NCI-H2196 treated with DMSO at 0.1 percent for 48 hours (cell line): ENCODE data around the gene CECR2.

ENCODE experiments used
- DNase-seq: peaks from one replicate; lab custom pipeline; 2025; ENCODE audit not compliant: unreplicated experiment; lab: John Stamatoyannopoulos, UW

The CECR2 gene

DNA sequence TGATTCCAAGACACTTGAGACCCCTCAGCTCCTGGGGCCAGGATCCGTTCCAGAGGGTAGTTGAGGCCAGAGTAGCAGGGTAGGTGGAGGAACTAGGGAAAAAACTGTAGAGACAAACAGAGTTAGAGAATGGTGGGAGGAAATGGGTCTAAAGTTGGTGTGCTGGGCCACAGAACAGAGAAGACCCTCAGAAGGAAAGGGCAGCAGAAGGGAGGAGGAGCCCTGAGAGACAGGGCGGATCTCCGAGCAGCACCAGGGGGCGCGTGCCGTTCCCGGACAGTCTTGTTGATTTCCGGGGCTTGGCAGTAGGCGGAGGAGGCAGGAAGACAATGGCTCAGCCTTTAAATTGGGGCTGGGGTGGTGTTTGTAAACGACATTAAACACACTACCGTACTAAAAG lies 2.4 kb upstream of the CECR2 start:
- DNase-seq: no peak

DNA sequence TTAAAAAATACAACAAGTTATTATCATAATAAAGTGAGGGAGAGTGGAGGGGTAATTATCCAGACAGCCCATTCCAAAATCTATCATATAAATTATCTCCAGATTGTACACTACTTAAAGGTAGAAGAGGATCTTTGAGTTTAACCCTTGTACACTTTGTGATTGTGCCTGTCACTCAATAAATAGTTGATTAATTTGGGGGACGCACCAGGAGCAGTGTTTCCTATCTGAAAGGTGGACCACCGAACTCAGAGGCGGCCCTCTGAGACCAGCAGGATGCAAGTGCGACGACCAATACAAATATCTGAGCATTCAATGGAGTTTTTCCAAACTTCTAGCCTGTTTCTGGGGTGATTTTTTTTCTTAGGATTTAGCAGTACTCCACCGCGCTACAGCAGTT lies 1.1 kb upstream of the CECR2 start:
- no peak for DNase-seq

DNA sequence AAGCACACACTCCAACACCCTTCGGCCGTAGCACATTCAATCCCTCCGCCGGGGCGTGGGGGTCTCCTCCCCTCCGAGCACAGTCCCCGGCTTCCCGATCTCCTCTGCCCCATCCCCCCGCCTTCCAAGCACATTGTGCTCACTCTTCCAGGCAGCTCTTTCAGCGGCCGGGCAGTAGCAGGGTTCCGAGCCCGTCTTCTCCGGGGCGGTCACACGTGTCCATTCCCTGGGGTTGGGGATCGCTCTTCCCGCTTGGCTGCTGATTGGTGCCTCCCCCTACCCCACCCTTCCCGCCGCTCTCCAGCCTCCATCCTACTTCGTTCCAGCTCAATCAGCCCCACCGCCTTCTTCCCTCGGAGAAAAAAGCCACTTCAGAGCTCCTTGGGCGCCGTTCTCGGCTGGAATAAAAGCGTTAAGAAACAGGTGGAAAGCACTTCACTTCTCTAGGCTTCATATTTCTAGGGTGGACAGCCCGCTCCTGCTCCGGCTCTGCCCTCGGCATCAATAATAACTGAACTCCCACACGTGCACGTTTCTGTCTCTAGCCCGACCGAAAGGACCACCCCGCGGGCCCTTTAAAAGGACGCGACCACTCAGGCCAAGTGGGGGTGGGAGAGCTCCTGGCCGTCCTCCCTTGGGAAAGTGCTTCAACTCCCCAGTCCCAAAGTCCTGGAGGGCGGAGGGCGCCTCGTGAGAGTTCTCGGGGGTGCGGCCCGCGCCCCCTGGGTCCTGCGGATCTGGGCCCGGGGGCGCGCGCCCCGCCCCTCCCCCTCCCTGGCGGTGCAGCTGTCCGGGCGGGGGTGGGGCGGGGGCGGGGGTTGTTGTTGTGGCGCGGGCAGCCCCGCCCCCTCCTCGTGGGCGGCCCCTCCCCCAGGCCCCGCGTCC lies 464 bp upstream of the CECR2 start:
- peak; percentile 40 for DNase-seq

DNA sequence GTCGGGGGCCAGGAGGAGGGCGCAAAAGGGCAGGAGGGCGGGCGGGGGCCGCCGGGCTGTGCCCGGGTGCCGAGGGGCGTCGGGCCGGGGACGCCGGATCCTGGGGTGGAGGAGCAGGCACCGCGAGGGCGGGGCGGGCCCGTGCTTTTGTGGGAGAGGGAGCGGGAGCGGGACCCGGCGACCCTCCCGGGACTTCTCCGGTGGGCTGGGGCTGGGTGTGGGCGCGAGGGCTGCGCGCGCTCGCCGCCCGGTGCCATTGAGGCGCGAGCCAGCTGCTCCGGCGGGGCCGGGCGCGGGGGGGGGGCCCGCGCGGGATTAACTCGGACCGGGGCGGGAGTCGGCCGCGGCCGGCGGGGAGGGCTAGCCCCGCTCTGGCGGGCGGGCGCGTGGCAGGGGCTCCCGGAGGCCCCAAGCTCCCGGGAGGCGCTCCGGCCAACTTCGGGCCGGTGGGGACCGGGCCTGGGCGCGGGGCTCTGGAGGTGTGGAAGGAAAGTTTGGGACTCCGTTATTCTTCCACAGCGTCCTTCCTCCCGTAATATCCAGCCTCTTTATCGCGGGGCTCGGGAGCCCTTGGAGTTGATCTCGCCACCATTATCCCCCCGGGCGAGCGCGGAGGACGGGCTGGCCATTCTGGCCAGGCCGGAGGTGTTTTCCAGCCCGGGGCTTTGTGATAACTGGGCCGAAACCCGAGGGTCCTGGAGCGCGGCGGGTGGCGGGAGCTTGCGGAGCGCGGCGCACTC lies 936 bp downstream of the CECR2 start:
- no peak for DNase-seq

DNA sequence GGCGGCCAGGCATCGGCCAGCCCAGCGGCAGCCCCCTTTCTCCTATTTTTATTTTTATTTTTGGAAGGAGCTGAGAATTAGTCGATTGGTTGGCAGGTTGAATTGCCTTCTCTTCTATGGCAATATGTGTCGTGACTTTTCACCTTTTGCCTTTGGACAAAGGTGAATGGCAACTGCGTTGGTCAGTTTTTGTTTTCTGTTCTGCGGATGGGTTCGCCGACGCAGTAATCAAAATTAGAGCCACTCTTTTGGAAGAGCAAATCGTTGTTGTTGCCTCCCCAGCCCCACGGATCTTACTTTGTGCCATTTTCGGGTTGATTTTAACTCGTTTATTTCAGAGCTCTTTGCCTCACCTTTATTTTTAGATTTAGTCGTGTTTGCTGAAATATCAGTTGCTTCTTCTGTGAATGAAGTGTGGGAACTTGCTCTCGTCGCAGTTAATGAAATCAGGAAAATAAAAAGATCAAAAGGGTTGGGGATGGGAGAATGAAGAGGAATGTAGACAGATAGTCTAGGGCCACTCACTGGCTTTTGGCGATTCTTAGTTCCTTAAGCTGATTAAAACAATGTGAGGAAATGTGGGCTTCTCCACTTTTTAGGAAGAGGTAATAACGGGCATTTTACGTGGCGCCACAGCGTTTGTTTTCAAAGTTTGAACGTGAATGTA lies 1.6 kb downstream of the CECR2 start:
- DNase-seq: no peak

DNA sequence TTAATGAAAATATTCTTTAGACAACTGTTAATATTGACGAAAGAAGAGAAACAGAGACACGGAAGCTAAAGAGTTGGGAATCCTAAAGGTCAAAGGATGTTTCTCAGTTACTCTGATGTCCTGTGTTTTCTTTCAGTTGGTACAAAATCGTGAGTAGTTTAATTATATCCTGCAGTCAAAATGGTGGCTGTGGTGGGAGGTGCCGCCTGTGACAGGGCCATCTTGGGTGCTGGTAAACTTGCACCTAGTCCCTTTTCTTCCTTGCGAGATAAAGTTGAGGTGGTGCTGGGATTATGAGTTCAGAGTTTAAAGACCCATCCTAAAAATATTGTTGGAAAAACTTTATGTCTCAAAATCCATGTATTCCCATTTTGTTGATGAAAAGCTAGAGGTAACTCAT lies 2.2 kb downstream of the CECR2 start:
- DNase-seq: no peak

DNA sequence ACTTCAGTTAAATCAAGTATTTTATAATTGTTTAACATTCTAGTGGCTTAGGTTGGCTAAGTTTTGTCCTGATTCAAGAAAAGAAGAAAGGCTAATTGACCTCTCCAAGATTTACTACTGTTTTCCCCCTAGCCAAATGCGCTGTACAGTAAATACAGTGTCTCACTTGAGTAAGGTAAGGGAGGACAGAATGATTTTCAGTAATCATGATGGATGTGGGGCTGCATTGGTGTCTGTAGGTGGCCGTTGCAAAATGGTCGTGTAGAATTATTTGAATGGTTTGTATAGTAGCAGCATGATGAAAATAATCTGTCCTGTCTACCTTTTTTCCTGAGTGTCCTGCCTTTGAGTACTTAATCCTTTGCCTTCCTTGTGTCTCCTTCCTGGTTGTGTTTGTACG lies 4.6 kb downstream of the CECR2 start:
- no peak for DNase-seq

DNA sequence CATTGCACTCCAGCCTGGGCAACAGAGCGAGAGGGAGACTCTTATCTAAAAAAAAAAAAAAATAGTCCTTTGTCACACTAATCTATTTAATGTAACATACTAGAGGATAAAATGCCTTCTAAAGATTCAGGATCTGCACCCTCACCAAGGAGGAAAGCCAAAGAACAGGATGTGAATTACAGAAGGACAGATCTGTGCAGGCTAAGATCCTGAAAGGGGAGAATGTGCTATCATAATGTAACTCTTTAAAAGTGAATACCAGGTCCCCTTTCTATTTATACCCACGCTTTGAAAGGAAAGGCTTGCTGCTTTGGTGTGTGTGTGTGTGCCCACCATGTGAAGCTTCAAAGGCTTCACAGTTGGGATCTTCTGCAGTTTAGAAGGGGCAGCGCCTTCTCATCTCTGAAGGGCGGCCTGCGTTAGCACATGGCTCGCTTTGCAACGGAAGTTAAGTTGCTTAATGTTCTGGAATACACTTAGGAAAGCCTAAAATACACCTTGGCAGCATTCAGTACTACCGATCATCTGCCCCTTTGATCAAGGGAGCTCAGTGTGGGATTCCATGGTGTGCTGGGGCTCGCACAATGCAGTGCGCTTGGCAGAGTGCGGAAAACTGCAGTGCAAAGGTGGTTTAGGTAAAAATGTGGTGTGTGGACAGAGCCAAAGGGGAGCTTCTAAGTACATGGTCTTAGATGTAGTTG lies 6.8 kb downstream of the CECR2 start:
- no peak for DNase-seq

DNA sequence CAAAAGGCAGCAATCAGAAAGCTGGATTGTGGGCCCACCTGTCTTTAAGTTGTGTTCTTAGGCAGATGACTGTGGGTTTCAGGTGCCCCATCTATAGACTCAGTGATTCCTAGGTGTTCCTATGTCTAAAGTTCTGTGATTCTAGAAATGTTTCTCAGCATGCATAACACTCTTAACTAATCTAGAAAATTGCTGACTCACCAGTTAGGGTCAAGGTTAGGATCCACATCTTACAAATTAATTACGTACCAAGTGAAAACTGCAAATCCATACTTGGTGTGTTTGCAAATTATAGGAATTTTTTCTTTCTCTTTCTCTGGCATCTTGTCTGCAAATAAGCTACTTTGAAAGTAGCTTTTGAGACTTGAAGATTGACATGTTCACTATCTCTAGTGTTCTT lies 7.7 kb downstream of the CECR2 start:
- no peak for DNase-seq

DNA sequence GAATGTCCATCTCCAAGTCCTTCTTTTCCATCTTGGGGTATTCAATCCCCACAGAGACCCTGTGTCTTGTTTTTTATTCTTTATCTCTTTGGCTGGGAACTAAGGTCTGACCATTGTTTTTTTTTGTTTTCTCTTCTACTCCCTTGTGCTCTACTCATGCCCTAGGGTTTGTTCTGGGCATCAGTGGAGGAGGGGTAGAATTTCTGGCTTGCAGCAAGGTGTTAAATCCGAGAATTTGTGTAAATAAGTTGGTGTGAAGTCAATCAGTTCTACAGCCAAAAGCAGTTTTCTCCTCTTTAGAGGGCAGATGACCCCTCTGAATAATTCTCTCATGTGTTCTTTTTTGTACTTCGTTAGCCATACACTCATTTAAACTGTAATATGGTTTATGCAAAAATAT lies 10.7 kb downstream of the CECR2 start:
- DNase-seq: no peak

DNA sequence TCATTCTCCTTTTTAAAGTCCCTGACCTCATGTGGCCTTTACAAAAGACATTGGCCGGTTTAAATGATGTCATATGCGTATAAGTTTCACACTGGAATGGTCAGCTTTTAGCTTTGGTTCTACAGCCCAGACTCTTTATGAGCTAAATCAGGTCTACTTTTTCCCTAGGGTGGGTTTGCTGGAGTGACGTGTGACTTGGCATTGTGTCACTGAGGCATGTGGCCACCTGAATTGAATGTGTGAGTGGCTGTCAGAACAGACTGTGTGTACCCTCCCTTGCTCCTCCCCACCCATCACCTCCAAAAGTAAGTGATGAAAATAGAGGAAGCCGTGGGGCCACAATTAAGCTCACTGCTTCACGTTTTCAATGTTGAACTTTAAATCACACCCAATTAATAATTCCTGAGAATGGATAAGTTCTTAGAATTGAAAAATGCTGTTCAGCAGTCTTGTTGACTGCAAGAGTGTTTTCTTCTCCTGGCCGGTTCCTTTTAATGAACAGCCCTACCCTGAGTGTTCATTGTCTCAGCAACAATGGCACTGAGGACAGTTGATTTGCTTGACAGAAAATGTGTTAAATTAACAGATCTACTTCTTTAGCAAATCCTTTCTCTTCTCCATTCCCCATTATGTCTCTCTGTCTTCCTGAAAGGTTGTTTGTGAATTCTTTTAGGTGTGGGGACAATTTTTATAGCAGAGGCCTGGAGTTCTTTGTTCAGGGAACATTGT lies 11.3 kb downstream of the CECR2 start:
- no peak for DNase-seq

DNA sequence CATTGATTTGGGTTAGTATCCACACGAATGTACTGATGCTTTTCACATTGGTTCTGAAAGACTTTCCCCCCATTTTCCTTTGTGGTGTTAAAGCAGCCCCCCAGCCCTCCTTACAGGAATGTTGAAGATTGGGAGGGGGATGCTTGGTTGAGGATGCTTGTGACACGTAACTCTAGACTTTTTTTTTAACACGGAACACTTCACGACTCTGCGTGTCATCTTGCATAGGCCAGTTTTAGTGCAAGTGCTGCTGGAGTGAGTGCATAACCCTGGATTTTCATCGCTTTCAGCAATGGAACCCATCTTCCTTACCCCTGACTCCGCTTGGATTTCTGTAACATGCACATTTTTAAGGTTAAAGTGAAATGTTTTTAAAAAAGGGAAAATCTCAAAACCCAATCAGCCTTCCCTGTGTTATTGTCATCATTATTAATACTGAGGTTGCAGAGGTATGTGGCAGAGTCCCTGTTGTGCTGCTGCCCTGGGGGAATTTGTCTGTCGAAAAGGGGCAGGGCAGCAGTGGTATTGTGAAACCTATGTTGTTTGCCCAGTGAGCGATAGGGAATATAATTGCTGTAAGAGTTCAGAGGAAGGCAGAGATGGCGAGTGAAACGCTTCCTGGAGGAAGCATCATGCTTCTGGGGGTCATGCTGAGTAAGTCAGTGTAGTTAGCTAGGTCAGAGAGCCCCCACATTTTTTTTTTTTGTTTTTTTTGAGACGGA lies 12.1 kb downstream of the CECR2 start:
- no peak for DNase-seq

DNA sequence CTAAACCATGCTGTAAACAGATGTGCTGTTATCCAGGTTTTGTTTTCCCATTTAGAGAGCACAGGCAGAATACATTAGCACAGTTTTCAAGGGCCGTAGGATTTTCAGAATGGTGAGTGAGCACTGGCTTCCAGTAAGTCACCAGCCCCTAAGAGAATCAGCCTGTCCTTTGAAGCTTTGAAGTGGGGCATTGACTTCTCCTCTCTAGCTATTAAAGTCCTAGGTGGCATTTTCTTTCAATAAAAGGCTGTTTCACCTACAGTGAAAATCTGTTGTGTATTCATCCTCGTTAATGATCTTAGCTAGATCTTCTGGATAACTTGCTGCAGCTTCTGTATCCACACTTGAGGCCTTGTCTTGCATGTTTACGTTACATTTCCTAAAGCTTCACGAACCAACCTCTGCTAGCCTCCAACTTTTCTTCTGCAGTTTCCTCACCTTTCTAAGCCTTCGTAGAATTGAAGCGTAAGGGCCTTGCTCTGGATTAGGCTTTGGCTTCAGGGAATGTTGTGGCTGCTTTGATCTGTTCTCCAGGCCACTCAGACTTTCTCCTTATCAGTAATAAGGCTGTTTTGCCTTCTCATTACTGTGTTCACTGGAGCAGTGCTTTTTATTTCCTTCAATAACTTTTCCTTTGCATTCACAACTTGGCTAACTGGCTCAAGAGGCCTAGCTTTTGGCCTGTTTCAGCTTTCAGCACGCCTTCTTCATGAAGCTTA lies 15.5 kb downstream of the CECR2 start:
- no peak for DNase-seq

DNA sequence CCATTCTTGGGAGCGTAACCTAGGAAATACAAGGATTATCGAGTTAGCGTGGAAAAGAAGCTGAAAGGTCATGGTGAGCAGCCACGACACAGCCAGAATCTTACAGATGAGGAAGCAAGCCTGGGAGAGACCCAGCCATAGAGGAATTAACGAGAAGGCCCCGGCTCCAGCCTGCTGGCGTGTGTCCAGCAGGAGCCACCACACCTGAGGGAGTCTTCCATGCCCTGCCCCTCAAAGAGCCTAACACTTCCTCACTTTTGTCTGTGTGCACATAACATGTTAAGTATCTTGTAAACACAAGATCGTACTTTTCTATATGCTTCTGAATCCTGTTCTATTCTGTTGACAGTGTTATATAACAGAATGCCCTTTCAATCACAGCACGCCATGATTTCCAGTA lies 18.1 kb downstream of the CECR2 start:
- DNase-seq: no peak

DNA sequence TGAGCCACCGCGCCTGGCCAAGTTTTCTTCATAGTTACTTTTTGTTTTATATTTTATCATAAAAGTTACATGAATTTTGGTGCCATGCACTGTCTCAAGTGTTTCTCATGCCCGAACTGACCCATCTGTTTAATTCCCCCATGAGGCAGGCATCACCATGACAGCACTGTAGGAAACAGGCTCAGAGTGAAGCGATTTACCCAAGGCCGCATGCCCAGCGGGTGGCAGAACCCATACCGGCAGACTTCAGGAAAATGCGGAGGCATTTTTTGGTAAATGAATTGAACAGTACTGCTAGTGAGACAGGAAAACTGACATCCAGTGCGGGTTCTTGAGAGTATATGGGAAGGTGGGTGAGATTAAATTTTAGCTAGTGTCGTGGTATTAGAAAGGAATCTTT lies 19.0 kb downstream of the CECR2 start:
- DNase-seq: no peak

DNA sequence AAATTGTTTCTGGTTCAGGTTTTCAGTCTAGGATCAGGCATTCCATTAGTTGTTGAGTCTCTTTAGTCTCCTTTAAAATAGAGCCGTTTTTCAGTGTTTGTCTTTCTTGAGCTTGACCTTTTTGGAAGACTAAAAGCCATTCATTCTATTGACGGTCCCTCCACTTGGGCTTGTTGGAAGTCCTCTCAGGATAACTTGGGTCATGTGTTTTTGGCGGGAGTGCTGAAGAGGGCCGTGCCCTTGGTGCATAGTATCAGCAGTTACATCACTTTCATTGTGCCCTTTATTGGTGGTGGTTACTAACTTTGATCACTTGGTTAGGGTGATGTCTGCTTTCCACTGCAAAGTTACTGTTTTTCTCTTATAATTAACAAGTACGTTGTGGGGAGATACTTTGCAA lies 20.8 kb downstream of the CECR2 start:
- DNase-seq: no peak

DNA sequence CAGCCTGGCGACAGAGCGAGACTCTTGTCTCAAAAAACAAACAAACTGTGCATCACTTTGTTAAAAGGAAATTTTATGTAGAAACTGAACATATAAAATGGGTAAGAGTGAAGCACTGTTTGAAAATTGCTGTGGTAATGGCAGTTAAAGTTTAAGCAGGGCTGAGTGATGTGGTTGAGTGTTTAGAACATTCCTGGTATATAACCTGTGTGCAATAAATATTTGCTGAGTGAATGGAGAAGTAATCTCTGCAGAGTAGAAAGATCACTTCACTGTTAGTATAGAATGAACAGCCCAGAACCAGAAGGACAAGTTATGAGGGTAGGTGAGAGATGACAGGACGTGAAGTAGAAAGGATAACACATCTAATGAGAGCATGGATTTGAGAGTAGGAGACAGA lies 27.3 kb downstream of the CECR2 start:
- no peak for DNase-seq

DNA sequence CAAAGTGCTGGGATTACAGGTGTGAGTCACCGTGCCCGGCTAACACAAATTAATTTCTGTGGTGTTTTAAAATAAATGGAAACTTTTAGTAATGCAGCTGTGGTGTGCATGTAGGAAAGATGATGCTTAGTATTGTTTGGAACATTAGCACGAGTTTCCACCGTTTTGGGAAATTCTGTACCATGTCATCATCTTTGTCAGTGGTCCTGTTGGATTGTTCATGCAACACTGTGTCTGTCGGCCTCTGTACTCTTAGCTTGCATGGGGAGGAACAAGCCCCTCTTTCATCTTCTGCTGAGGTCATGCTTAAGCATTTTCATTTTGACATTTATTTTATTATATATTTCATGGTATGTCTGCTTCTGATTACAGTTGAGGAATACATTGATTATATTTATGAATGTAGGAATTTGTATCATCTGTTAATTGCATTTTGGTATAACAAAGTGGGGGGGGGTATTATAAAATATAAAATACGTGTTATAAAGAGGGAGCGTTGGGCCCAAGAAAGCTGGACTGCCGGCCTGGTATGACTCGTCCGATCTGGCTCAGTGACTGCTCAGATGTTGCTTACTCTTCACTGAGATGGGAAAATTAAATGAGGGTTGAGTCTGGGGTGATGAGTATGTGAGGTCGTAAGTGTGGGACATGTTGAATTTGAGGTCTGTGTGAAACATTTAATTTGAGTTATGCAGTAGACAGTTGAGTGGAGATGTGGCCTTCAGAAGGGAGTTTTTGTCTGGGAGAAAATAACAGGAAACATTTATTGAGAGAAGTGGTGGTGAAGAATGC lies 28.7 kb downstream of the CECR2 start:
- no peak for DNase-seq

DNA sequence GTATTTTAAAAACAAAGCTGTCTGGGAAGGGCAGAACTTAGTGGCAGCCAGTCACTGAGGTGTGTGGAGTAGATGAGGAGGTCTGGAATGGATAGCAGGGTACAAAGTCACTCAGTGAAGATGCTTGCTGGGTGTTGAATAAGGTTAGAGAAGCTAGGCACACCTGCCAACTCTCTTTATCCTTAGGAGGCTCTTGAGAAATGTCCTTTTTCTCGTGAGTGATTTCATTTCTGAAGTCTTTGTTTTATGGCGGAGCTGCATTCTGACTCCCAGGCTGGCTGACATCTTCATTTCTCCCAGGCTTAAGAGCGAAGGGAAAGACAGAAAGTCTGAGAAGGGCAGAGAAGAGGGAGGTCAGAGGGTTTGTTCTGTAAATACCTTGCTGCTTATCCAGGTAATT lies 31.0 kb downstream of the CECR2 start:
- no peak for DNase-seq
